HepG2 (cell line): ENCODE measurements around the gene TBC1D24. TPM values are rescaled to one million over a fixed set of nuclear protein-coding genes. Genes with fewer than 3 reads are reported as not detected.

Source experiments
- ARNT2 ChIP-seq: sonication (generic); formaldehyde crosslinking; IDR thresholded peaks from 2 replicates; pipeline ENCODE4 v1.8.0; 2022; ENCODE audit warnings: mild to moderate bottlenecking, low read depth, missing genetic modification reagents, moderate library complexity
- ATF7-NPFF ChIP-seq: sonication (generic); formaldehyde crosslinking; IDR thresholded peaks from 2 replicates; pipeline ENCODE4 v1.8.1; 2023; ENCODE audit warnings: mild to moderate bottlenecking, low read depth, missing genetic modification reagents, moderate library complexity
- CC2D1A ChIP-seq: sonication (generic); formaldehyde crosslinking; IDR thresholded peaks from 2 replicates; pipeline ENCODE4 v1.8.1; 2023; ENCODE audit warnings: mild to moderate bottlenecking, missing genetic modification reagents
- CENPBD1 ChIP-seq: sonication (generic); formaldehyde crosslinking; IDR thresholded peaks from 2 replicates; pipeline ENCODE4 v1.8.0; 2022; ENCODE audit warnings: missing genetic modification reagents, low read depth, mild to moderate bottlenecking, borderline replicate concordance
- HHEX ChIP-seq: IDR thresholded peaks from 2 replicates; pipeline ENCODE4 v1.6.1; 2016; ENCODE audit warnings: control low read depth
- MATR3 ChIP-seq: sonication (generic); formaldehyde crosslinking; IDR thresholded peaks from 2 replicates; pipeline ENCODE4 v1.4.0; 2020; ENCODE audit warnings: missing genetic modification reagents
- PRMT3 ChIP-seq: sonication (generic); formaldehyde crosslinking; IDR thresholded peaks from 2 replicates; pipeline ENCODE4 v1.8.1; 2022; ENCODE audit warnings: low read depth, mild to moderate bottlenecking, moderate library complexity, missing genetic modification reagents, borderline replicate concordance
- SAP130 ChIP-seq: IDR thresholded peaks from 2 replicates; pipeline ENCODE4 v1.6.1; 2016; ENCODE audit warnings: low read depth
- SMAD9 ChIP-seq: sonication (generic); formaldehyde crosslinking; IDR thresholded peaks from 2 replicates; pipeline ENCODE4 v1.5.1; 2020; ENCODE audit warnings: mild to moderate bottlenecking, missing genetic modification reagents
- THRA ChIP-seq: sonication (generic); formaldehyde crosslinking; IDR thresholded peaks from 2 replicates; pipeline ENCODE4 v1.4.0; 2020; ENCODE audit warnings: missing genetic modification reagents, borderline replicate concordance
- TOE1 ChIP-seq: sonication (generic); formaldehyde crosslinking; IDR thresholded peaks from 2 replicates; pipeline ENCODE4 v1.4.0; 2020; ENCODE audit warnings: mild to moderate bottlenecking, missing genetic modification reagents
- TSC22D2 ChIP-seq: sonication (generic); formaldehyde crosslinking; IDR thresholded peaks from 2 replicates; pipeline ENCODE4 v1.5.1; 2020; ENCODE audit warnings: missing genetic modification reagents, mild to moderate bottlenecking, borderline replicate concordance
- ZBTB34 ChIP-seq: sonication (generic); formaldehyde crosslinking; IDR thresholded peaks from 2 replicates; pipeline ENCODE4 v1.8.0; 2022; ENCODE audit warnings: mild to moderate bottlenecking, missing genetic modification reagents
- ZHX2 ChIP-seq, 2 experiments: sonication (generic) in 1 of 2; formaldehyde crosslinking in 1 of 2; IDR thresholded peaks; 2 replicates each; pipeline versions ENCODE4 v1.6.1 to v1.9.0; 2014 to 2022; ENCODE audit warnings: antibody characterized with exemption in 1 of 2, borderline replicate concordance in 1 of 2, inconsistent platforms in 1 of 2, low read depth in 1 of 2, missing genetic modification reagents in 1 of 2
- ZNF124 ChIP-seq: sonication (generic); formaldehyde crosslinking; IDR thresholded peaks from 2 replicates; pipeline ENCODE4 v1.4.0; 2020; ENCODE audit warnings: missing genetic modification reagents
- ZNF44 ChIP-seq: sonication (generic); formaldehyde crosslinking; IDR thresholded peaks from 2 replicates; pipeline ENCODE4 v1.5.1; 2020; ENCODE audit warnings: mild to moderate bottlenecking, missing genetic modification reagents
- ZNF652 ChIP-seq: IDR thresholded peaks from 2 replicates; pipeline ENCODE4 v1.6.1; 2016; ENCODE audit warnings: low read depth, borderline replicate concordance
- ZNF709 ChIP-seq: sonication (generic); formaldehyde crosslinking; IDR thresholded peaks from 2 replicates; pipeline ENCODE4 v1.5.0; 2020; ENCODE audit warnings: mild to moderate bottlenecking, missing genetic modification reagents
- ZNF747 ChIP-seq: sonication (generic); formaldehyde crosslinking; IDR thresholded peaks from 2 replicates; pipeline ENCODE4 v1.8.1; 2023; ENCODE audit warnings: missing genetic modification reagents, mild to moderate bottlenecking, borderline replicate concordance
- ZNF891 ChIP-seq: sonication (generic); formaldehyde crosslinking; IDR thresholded peaks from 2 replicates; pipeline ENCODE4 v1.5.0; 2020; ENCODE audit warnings: mild to moderate bottlenecking, missing genetic modification reagents
- polyA plus RNA-seq, 8 experiments: library from polyadenylated mRNA; depleted of rRNA in 3 of 8; stranded (reverse) in 7 of 8; unstranded in 1 of 8; fragments of >200 nt; fragmentation: Illumina TruSeq in 4 of 8; extraction: Trizol in 4 of 8; gene quantifications; 2 replicates each; pipeline versions ENCODE4 v1.2.1 to v1.2.3, GENCODE V29; 2011 to 2016; ENCODE audit warnings: low read depth in 4 of 8, missing spikeins in 1 of 8, mixed read lengths in 1 of 8; ENCODE audit not compliant: insufficient read depth in 1 of 8
- total RNA-seq, 5 experiments: library from RNA; depleted of rRNA; stranded (reverse); fragments of >200 nt; fragmentation: Illumina TruSeq; extraction: Trizol; gene quantifications; 2 replicates each; pipeline ENCODE4 v1.2.3, GENCODE V29; 2016; ENCODE audit warnings: low read depth in 1 of 5

The TBC1D24 gene
- total and polyA plus RNA-seq, 2 of the 13 experiments (the other 11 are each of a cell fraction or from before 2014, with no cell fraction given), result 7.7 to 13.7 TPM

GRCh38 chr16:2537451-2538379, 62.8 kb downstream of the TBC1D24 start, which contains the start of gene PDPK1 (continued):
- 0 out of 2 replicates have a peak, but pooled peaks have one; percentile 66 for TF ChIP-seq ZNF709 (CRISPR knock-in tag)
- no peak for TF ChIP-seq ZHX2 (IDR thresholded peaks at IDR 0.05; ENCODE audit: low read depth)
- TF ChIP-seq ZHX2 (CRISPR knock-in tag; IDR thresholded peaks at IDR 0.05; ENCODE audit: borderline replicate concordance), result no peak
- TF ChIP-seq HHEX (CRISPR knock-in tag), result no peak
- TF ChIP-seq ZNF44, result no peak
- TF ChIP-seq CC2D1A (CRISPR knock-in tag), result no peak
- TF ChIP-seq THRA, result 0 out of 2 replicates have a peak, but pooled peaks have one; percentile 14
- TF ChIP-seq SMAD9 (CRISPR knock-in tag), result no peak
- no peak for TF ChIP-seq ZNF124 (CRISPR knock-in tag)
- no peak for TF ChIP-seq ZNF747 (CRISPR knock-in tag)
- TF ChIP-seq CENPBD1 (CRISPR knock-in tag), result no peak
- TF ChIP-seq ARNT2 (CRISPR knock-in tag), result no peak
- no peak for TF ChIP-seq ZNF652 (CRISPR knock-in tag)
- TF ChIP-seq TSC22D2 (CRISPR knock-in tag), result no peak
- TF ChIP-seq SAP130 (CRISPR knock-in tag), result peak; percentile 66
- no peak for TF ChIP-seq MATR3 (CRISPR knock-in tag)
- no peak for TF ChIP-seq PRMT3
- TF ChIP-seq TOE1, result no peak
- no peak for TF ChIP-seq ATF7-NPFF (CRISPR knock-in tag)
- TF ChIP-seq ZBTB34 (CRISPR knock-in tag), result no peak
- TF ChIP-seq ZNF891 (CRISPR knock-in tag), result no peak
